BE2C (cell line): ENCODE data around the gene MRPL19.

Experiments used
- DNase-seq: peaks from one replicate; pipeline ENCODE4 v3.0.0-alpha.2; 2020
- H3K27me3 ChIP-seq: fragments of 250-450 bp; sonication (Bioruptor Pico); 2 replicates; pipeline ENCODE4 v1.5.1; 2020; ENCODE audit warnings: mild to moderate bottlenecking
- H3K36me3 ChIP-seq: fragments of 250-450 bp; sonication (Bioruptor Pico); 2 replicates; pipeline ENCODE4 v1.5.1; 2020; ENCODE audit warnings: mild to moderate bottlenecking
- H3K4me1 ChIP-seq: fragments of 250-450 bp; sonication (Bioruptor Pico); 2 replicates; pipeline ENCODE4 v1.5.1; 2020
- H3K4me3 ChIP-seq: 2 replicates; pipeline ENCODE4 v1.5.1; 2011; ENCODE audit warnings: low read depth, low read length
- H3K9me3 ChIP-seq: fragments of 250-450 bp; sonication (Bioruptor Pico); 2 replicates; pipeline ENCODE4 v1.5.1; 2020
- TF ChIP-seq, protein P1 (sequence below): IDR thresholded peaks from 2 replicates; pipeline ENCODE4 v1.5.1; 2012; ENCODE audit warnings: mild to moderate bottlenecking, low read depth, low read length

MRPL19 gene

DNA sequence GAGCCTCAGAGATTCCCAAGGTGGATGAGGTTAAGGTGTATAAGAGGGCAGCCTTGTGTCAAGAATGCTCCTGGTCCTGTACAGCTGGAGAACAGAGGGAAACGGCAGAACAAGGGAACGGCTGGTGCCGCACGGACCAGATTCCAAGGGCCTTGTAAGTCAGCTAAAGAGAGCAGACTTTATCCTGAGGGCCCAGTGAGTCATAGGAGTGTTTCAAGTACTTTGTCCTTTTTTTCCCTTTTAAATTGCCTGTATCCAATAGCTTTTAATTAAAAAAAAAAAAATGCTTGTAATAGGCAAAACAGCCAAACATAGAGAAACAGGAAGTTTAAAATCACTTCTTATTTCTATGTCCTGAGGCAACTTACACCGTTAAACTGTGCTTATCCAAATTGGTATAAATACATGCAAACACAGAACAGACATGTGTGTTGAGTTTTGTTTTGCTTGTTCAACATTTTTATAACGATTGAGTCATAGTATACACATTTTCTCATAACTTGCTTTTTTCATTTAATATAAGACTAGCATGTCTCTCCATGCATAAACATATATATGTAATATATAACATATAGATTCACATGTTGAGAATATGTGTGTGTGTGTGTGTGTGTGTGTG, 43.8 kb upstream of the MRPL19 start:
- Histone ChIP-seq H3K36me3 (no peaks in the 10 kb centered on the region), H3K9me3 (no peaks in the 10 kb centered on the region), H3K27me3 (no peaks in the 10 kb centered on the region), H3K4me1 (no peaks in the 10 kb centered on the region), H3K4me3 (no peak overlapping the region)
- TF ChIP-seq, protein P1, sequence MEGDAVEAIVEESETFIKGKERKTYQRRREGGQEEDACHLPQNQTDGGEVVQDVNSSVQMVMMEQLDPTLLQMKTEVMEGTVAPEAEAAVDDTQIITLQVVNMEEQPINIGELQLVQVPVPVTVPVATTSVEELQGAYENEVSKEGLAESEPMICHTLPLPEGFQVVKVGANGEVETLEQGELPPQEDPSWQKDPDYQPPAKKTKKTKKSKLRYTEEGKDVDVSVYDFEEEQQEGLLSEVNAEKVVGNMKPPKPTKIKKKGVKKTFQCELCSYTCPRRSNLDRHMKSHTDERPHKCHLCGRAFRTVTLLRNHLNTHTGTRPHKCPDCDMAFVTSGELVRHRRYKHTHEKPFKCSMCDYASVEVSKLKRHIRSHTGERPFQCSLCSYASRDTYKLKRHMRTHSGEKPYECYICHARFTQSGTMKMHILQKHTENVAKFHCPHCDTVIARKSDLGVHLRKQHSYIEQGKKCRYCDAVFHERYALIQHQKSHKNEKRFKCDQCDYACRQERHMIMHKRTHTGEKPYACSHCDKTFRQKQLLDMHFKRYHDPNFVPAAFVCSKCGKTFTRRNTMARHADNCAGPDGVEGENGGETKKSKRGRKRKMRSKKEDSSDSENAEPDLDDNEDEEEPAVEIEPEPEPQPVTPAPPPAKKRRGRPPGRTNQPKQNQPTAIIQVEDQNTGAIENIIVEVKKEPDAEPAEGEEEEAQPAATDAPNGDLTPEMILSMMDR = no peak
- DNase-seq = no peak

- no peaks in the 10 kb centered on the region for H3K4me1 ChIP-seq
- DNase-seq = no peak
These were observed 43.1 kb upstream of the MRPL19 start for GRCh38 chr2:75603477-75603876.

DNA sequence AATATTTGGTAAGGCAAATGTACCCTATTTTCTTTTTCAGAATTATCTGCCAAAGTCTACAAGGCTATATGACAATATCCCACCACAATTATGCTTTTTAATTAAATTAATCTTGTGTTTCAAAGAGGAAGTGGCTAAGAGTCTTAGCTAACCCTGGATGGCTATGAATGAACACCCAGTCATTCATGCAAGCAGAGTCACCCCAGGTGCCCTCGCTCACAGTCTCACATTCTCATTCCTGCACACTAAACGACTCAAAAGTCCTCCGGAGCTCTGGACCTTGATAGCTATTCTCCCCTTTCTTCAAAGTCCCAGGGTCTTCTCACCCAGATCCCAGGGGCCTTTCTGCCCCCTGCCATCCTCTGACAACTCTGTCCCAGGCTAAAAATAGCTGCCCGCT, 42.1 kb upstream of the MRPL19 start:
- Histone ChIP-seq H3K4me3 (no peak overlapping the region), H3K36me3 (no peaks in the 10 kb centered on the region), H3K9me3 (no peaks in the 10 kb centered on the region), H3K27me3 (no peaks in the 10 kb centered on the region), H3K4me1 (no peaks in the 10 kb centered on the region)
- DNase-seq = no peak
- TF ChIP-seq, protein P1 = no peak

More at GRCh38 chr2:75603477-75603876, 43.1 kb upstream of the MRPL19 start:
- Histone ChIP-seq H3K4me3 (no peak overlapping the region), H3K36me3 (no peaks in the 10 kb centered on the region), H3K27me3 (no peaks in the 10 kb centered on the region), H3K9me3 (no peaks in the 10 kb centered on the region)
- TF ChIP-seq, protein P1 = no peak

- no peaks in the 10 kb centered on the region for H3K4me1 ChIP-seq
These were observed 40.6 kb upstream of the MRPL19 start for GRCh38 chr2:75605770-75606529.

DNA sequence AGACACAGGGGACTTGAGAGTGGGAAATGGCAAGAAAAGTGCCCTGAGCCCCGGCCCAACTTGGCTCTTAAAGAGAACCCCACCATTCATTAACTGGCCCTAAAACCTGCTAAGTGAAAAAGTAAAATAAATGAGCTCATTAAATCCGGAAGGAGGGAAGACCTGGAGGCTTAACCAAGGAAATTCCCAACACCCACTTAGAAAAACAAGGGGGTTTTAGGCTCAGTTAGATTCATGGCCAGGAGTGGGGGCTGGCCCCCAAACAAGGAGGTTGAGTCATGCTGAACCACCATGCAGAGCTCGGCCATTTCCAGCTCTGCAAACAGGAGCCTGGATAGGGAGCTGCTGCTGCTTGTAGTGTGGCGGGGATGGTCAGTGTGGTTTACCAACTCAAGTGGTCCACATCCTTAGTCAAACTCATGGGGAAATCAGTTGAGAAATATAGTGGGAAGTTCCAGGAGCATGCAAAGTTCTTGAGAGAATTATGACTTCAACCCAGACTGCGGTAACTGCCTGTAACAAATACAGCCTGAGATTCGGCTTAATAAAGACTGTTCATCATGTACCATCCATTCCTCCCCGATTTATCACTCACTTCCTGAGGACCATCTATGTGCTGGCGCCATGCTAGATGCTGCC, 39.7 kb upstream of the MRPL19 start:
- no peaks in the 10 kb centered on the region for H3K9me3 ChIP-seq
- no peaks in the 10 kb centered on the region for H3K4me1 ChIP-seq
- no peaks in the 10 kb centered on the region for H3K36me3 ChIP-seq
- TF ChIP-seq, protein P1 = no peak
- no peak for DNase-seq
- no peak overlapping the region for H3K4me3 ChIP-seq
- no peaks in the 10 kb centered on the region for H3K27me3 ChIP-seq

More at GRCh38 chr2:75605770-75606529, 40.6 kb upstream of the MRPL19 start:
- no peak overlapping the region for H3K4me3 ChIP-seq
- no peaks in the 10 kb centered on the region for H3K27me3 ChIP-seq
- no peaks in the 10 kb centered on the region for H3K36me3 ChIP-seq
- no peaks in the 10 kb centered on the region for H3K9me3 ChIP-seq
- no peak for DNase-seq
- TF ChIP-seq, protein P1 = no peak
